HG03196 (cell line): ENCODE data around the gene TBX4.
A peak's percentile ranks its signal among the peaks of the same experiment; 100 is the strongest.

Experiments
- ATAC-seq: cut with Tn5 transposase; IDR thresholded peaks from one replicate; pipeline ENCODE4 v1.9.1; 2021; ENCODE audit not compliant: unreplicated experiment

The TBX4 gene

GRCh38 chr17:61452301-61453290 is at the start of gene TBX4:
TBX4 (plus strand) TSS chr17:61452422; CDS start chr17:61456491, 4,069 bp downstream.
- ATAC-seq, result no peak

- no peak for ATAC-seq
These were observed 49.0 kb upstream of the TBX4 start for GRCh38 chr17:61402978-61403800.

GRCh38 chr17:61403801-61404662 is 48.2 kb upstream of the TBX4 start:
- no peak for ATAC-seq

- ATAC-seq, result no peak
These were observed 47.6 kb upstream of the TBX4 start for GRCh38 chr17:61404663-61404912.

GRCh38 chr17:61404913-61405685 is 47.1 kb upstream of the TBX4 start:
- no peak for ATAC-seq

- no peak for ATAC-seq
These were observed 46.3 kb upstream of the TBX4 start for GRCh38 chr17:61405686-61406536.

- ATAC-seq, result no peak
These were observed 45.7 kb upstream of the TBX4 start for GRCh38 chr17:61406537-61406845.

- ATAC-seq, result no peak
These were observed 45.0 kb upstream of the TBX4 start for GRCh38 chr17:61406971-61407911.

GRCh38 chr17:61408151-61409041 is 43.8 kb upstream of the TBX4 start:
- no peak for ATAC-seq

- ATAC-seq, result no peak
These were observed 42.7 kb upstream of the TBX4 start for GRCh38 chr17:61409301-61410112.

- ATAC-seq, result no peak
These were observed 41.8 kb upstream of the TBX4 start for GRCh38 chr17:61410141-61411010.

GRCh38 chr17:61411011-61411260 is 41.3 kb upstream of the TBX4 start:
- no peak for ATAC-seq

- no peak for ATAC-seq
These were observed 40.7 kb upstream of the TBX4 start for GRCh38 chr17:61411261-61412142.

GRCh38 chr17:61412143-61412859 is 39.9 kb upstream of the TBX4 start:
- peak; percentile 68 for ATAC-seq
